ENCODE measurements around the gene ARID1B.

The ARID1B gene

GRCh38 chr6:157254538-157254937, 477.4 kb downstream of the ARID1B start:
- TF ChIP-seq CTCF (IDR thresholded peaks at IDR 0.05; ENCODE audit: low read length) (no peak), EZH2phosphoT487 (IDR thresholded peaks at IDR 0.05; ENCODE audit: low read length) (no peak), EZH2 (optimal IDR thresholded peaks at IDR 0.05; ENCODE audit: low read depth, low read length) (no peak)
- Histone ChIP-seq H3K27ac (ENCODE audit: low read length) (no peak overlapping the region), H2AFZ (ENCODE audit: low read length) (no peak overlapping the region), H3K9me2 (replicated peaks; ENCODE audit: insufficient read depth, low read length) (no peaks in the 10 kb centered on the region), H3K27me3 (replicated peaks; ENCODE audit: insufficient read depth, low read length) (no peaks in the 10 kb centered on the region), H3K36me3 (replicated peaks; ENCODE audit: insufficient read depth, low read length) (no peaks in the 10 kb centered on the region), H3K4me1 (ENCODE audit: low read length) (no peaks in the 10 kb centered on the region), H3F3A (ENCODE audit: insufficient read depth, low read length) (no peaks in the 10 kb centered on the region), H3K79me2 (ENCODE audit: low read length) (no peaks in the 10 kb centered on the region), H3K9ac (ENCODE audit: low read length) (no peak overlapping the region), H3K9me3 (replicated peaks; ENCODE audit: insufficient read depth, low read length) (no peaks in the 10 kb centered on the region), H4K20me1 (ENCODE audit: insufficient read depth, low read length) (no peaks in the 10 kb centered on the region), H3K4me2 (ENCODE audit: low read depth, low read length) (no peak overlapping the region), H3K4me3 (ENCODE audit: low read length) (no peak overlapping the region)
- DNase-seq, result no peak

- Histone ChIP-seq H3K9me3 (replicated peaks; ENCODE audit: insufficient read depth, low read length) (no peaks in the 10 kb centered on the region), H2AFZ (ENCODE audit: low read length) (no peak overlapping the region), H3K27me3 (replicated peaks; ENCODE audit: insufficient read depth, low read length) (no peaks in the 10 kb centered on the region), H4K20me1 (ENCODE audit: insufficient read depth, low read length) (no peaks in the 10 kb centered on the region), H3K9me2 (replicated peaks; ENCODE audit: insufficient read depth, low read length) (no peaks in the 10 kb centered on the region), H3K79me2 (ENCODE audit: low read length) (no peaks in the 10 kb centered on the region), H3K36me3 (replicated peaks; ENCODE audit: insufficient read depth, low read length) (no peaks in the 10 kb centered on the region), H3K4me2 (ENCODE audit: low read depth, low read length) (no peak overlapping the region), H3K27ac (ENCODE audit: low read length) (no peak overlapping the region), H3K4me1 (ENCODE audit: low read length) (no peaks in the 10 kb centered on the region), H3F3A (ENCODE audit: insufficient read depth, low read length) (no peaks in the 10 kb centered on the region), H3K4me3 (ENCODE audit: low read length) (no peak overlapping the region), H3K9ac (ENCODE audit: low read length) (no peak overlapping the region)
- TF ChIP-seq EZH2 (optimal IDR thresholded peaks at IDR 0.05; ENCODE audit: low read depth, low read length) (no peak), EZH2phosphoT487 (IDR thresholded peaks at IDR 0.05; ENCODE audit: low read length) (no peak), CTCF (IDR thresholded peaks at IDR 0.05; ENCODE audit: low read length) (no peak)
- no peak for DNase-seq
These were observed 477.9 kb downstream of the ARID1B start for GRCh38 chr6:157255079-157255478.

- Histone ChIP-seq H3K36me3 (replicated peaks; ENCODE audit: insufficient read depth, low read length) (no peaks in the 10 kb centered on the region), H2AFZ (ENCODE audit: low read length) (no peak overlapping the region), H4K20me1 (ENCODE audit: insufficient read depth, low read length) (no peaks in the 10 kb centered on the region), H3K9me3 (replicated peaks; ENCODE audit: insufficient read depth, low read length) (no peaks in the 10 kb centered on the region), H3K9ac (ENCODE audit: low read length) (no peak overlapping the region), H3K79me2 (ENCODE audit: low read length) (no peaks in the 10 kb centered on the region), H3K4me3 (ENCODE audit: low read length) (no peak overlapping the region), H3K27me3 (replicated peaks; ENCODE audit: insufficient read depth, low read length) (no peaks in the 10 kb centered on the region), H3K9me2 (replicated peaks; ENCODE audit: insufficient read depth, low read length) (no peaks in the 10 kb centered on the region), H3F3A (ENCODE audit: insufficient read depth, low read length) (no peaks in the 10 kb centered on the region), H3K27ac (ENCODE audit: low read length) (no peak overlapping the region), H3K4me1 (ENCODE audit: low read length) (no peaks in the 10 kb centered on the region), H3K4me2 (ENCODE audit: low read depth, low read length) (no peak overlapping the region)
- DNase-seq, result no peak
- TF ChIP-seq EZH2phosphoT487 (IDR thresholded peaks at IDR 0.05; ENCODE audit: low read length) (no peak), EZH2 (optimal IDR thresholded peaks at IDR 0.05; ENCODE audit: low read depth, low read length) (no peak), CTCF (IDR thresholded peaks at IDR 0.05; ENCODE audit: low read length) (no peak)
These were observed 481.7 kb downstream of the ARID1B start for GRCh38 chr6:157258878-157259277.

Measured in MM.1S (cell line).